ENCODE measurements around the gene WAPL. TPM values are rescaled to one million over a fixed set of nuclear protein-coding genes. Genes with fewer than 3 reads are reported as not detected.

Gene WAPL
- total RNA-seq, 1 experiment from 2014 or later, result 24.5 TPM

DNA sequence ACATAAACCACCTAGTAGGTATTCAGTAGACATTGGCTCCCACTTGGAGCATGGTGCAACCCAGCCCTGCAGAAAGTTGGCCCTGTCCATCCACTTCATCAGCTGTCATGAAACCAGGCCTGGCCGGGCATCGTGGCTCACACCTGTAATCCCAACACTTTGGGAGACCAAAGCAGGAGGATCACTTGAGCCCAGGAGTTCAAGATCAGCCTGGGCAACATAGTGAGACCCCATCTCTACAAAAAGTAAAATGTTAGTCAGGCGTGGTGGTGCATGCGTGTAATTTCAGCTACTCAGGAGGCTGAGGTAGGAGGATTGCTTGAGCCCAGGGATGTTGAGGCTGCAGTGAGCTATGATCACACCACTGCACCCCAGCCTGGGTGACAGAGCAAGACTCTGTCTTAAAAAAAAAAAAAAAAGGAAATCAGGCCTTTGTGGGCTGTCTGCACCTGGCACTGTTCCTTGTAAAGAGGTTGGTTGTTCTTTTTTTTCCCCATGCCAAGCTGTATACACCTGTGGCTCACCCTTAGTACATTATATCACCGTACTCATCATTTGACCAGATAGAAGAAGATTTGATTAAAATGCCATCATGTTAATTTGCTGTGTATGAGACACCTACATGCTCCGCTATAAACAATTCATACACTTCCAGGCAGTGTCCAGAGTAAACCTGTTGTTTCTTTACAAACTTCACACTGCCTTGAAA is 109.6 kb downstream of the WAPL start:
- no peak overlapping the region for H3K4me3 ChIP-seq (ENCODE audit: low read length)
- intact Hi-C loops (cut with micrococcal nuclease), result no loop called here
- no peaks in the 10 kb centered on the region; the same call in 1 of the 2 replicates for H3K4me1 ChIP-seq (ENCODE audit: insufficient read depth, low read length)
- H4K20me1 ChIP-seq (ENCODE audit: low read length), result no peaks in the 10 kb centered on the region
- BruUV-seq (replicated peaks), result no TSS peak
- H3K27me3 ChIP-seq (ENCODE audit: low read length), result no peaks in the 10 kb centered on the region
- no peaks in the 10 kb centered on the region for H3F3A ChIP-seq (ENCODE audit: low read length, unreplicated experiment)
- no peaks in the 10 kb centered on the region for H3K36me3 ChIP-seq (ENCODE audit: low read depth, low read length)
- no peak overlapping the region for H2AFZ ChIP-seq (ENCODE audit: low read length)
- CTCF ChIA-PET, result no interaction called here
- H3K9ac ChIP-seq (ENCODE audit: low read length), result no peak overlapping the region
- TF ChIP-seq EZH2 (IDR thresholded peaks at IDR 0.05; ENCODE audit: low read length, unreplicated experiment), result no peak
- no peak for TF ChIP-seq EZH2phosphoT487 (IDR thresholded peaks at IDR 0.05; ENCODE audit: borderline replicate concordance, low read length)
- no peak for TF ChIP-seq CTCF (conservative IDR thresholded peaks at IDR 0.05; ENCODE audit: low read depth, low read length)
- ATAC-seq (no peak), DNase-seq (no peak)
- no peak overlapping the region for H3K4me2 ChIP-seq (ENCODE audit: low read length)
- no peaks in the 10 kb centered on the region for H3K79me2 ChIP-seq (ENCODE audit: low read length)
- no peak overlapping the region for H3K27ac ChIP-seq (ENCODE audit: low read length)
- no peaks in the 10 kb centered on the region for H3K9me3 ChIP-seq (ENCODE audit: low read length)
- POLR2A ChIA-PET (ENCODE audit: unreplicated experiment), result no interaction called here
- no peaks in the 10 kb centered on the region for H3K9me2 ChIP-seq (replicated peaks; ENCODE audit: low read length)

DNA sequence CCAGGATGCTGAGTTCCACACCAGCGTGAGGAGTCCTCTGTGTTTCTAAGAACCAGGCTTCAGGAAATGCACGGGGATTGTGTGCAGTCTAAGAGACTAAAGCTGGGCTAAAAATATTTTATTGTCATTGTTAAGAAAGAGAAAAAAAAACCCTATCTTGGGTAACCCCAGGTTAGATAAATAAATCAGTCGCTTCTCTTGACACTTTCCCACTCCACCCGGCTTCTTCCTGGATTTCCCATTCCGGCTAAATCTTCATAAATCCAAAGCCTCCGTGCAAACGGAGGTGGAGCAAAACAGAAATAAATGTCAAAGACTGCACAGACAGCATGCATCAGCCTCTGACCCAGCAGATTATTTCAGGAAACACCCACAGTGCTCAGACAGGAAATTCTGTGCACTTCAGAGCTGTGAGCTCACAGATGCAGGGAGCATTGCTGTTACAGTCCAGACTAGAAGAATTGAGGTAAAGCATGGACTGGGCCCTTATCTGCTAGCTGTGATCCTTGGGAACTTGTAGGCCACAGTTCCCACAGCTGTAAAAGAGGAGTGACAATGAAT is 110.2 kb downstream of the WAPL start:
- no peaks in the 10 kb centered on the region for H3K36me3 ChIP-seq (ENCODE audit: low read depth, low read length)
- H3K4me1 ChIP-seq (ENCODE audit: insufficient read depth, low read length), result no peaks in the 10 kb centered on the region; the same call in 1 of the 2 replicates
- no peaks in the 10 kb centered on the region for H3K79me2 ChIP-seq (ENCODE audit: low read length)
- TF ChIP-seq EZH2phosphoT487 (IDR thresholded peaks at IDR 0.05; ENCODE audit: borderline replicate concordance, low read length), result no peak
- no peak for TF ChIP-seq CTCF (conservative IDR thresholded peaks at IDR 0.05; ENCODE audit: low read depth, low read length)
- TF ChIP-seq EZH2 (IDR thresholded peaks at IDR 0.05; ENCODE audit: low read length, unreplicated experiment), result no peak
- no peak overlapping the region for H3K27ac ChIP-seq (ENCODE audit: low read length)
- H3K4me2 ChIP-seq (ENCODE audit: low read length), result no peak overlapping the region
- H3K9me3 ChIP-seq (ENCODE audit: low read length), result no peaks in the 10 kb centered on the region
- no peaks in the 10 kb centered on the region for H3F3A ChIP-seq (ENCODE audit: low read length, unreplicated experiment)
- no peaks in the 10 kb centered on the region for H3K9me2 ChIP-seq (replicated peaks; ENCODE audit: low read length)
- BruUV-seq (replicated peaks), result no TSS peak
- no peak overlapping the region for H2AFZ ChIP-seq (ENCODE audit: low read length)
- H3K9ac ChIP-seq (ENCODE audit: low read length), result no peak overlapping the region
- no peaks in the 10 kb centered on the region for H4K20me1 ChIP-seq (ENCODE audit: low read length)
- no peak for DNase-seq
- ChIA-PET CTCF (no interaction called here), POLR2A (ENCODE audit: unreplicated experiment) (no interaction called here)
- ATAC-seq, result no peak
- no peak overlapping the region for H3K4me3 ChIP-seq (ENCODE audit: low read length)
- no peaks in the 10 kb centered on the region for H3K27me3 ChIP-seq (ENCODE audit: low read length)
- intact Hi-C loops (cut with micrococcal nuclease), result no loop called here

DNA sequence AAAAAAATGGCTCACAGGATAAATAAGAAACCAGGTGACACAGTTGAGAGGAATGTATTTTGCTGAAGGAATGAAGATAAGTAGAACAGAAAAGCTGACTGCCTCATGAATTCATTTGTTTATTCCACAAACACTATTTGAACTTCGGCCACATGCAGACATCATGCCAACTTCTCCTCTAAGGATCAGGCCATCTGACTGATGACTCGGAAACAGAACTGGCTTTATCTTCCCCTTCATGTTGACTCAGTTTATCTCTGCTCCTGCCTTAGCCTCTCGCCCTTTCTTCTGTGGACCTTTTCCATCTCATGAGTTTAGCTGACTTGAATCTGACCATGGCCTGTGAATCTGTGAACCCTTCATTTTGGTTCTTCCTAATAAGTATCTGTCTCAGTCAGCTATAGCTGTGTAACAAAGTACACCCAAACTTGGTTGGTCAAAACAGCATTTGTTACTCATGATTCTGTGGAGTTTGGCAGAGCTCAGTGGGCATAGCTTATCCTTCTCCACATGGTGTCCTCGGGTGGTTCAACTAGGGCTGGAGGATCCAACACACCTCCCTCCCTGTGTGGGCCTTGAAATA is 111.0 kb downstream of the WAPL start:
- Histone ChIP-seq H3K4me3 (ENCODE audit: low read length) (no peak overlapping the region), H2AFZ (ENCODE audit: low read length) (no peak overlapping the region), H3K79me2 (ENCODE audit: low read length) (no peaks in the 10 kb centered on the region), H3K27ac (ENCODE audit: low read length) (no peak overlapping the region), H3K4me1 (ENCODE audit: insufficient read depth, low read length) (no peaks in the 10 kb centered on the region; the same call in 1 of the 2 replicates), H3K27me3 (ENCODE audit: low read length) (no peaks in the 10 kb centered on the region), H3K9me2 (replicated peaks; ENCODE audit: low read length) (no peaks in the 10 kb centered on the region), H3K4me2 (ENCODE audit: low read length) (no peak overlapping the region), H4K20me1 (ENCODE audit: low read length) (no peaks in the 10 kb centered on the region), H3F3A (ENCODE audit: low read length, unreplicated experiment) (no peaks in the 10 kb centered on the region), H3K9me3 (ENCODE audit: low read length) (no peaks in the 10 kb centered on the region), H3K9ac (ENCODE audit: low read length) (no peak overlapping the region), H3K36me3 (ENCODE audit: low read depth, low read length) (no peaks in the 10 kb centered on the region)
- TF ChIP-seq CTCF (conservative IDR thresholded peaks at IDR 0.05; ENCODE audit: low read depth, low read length), result no peak
- no peak for TF ChIP-seq EZH2phosphoT487 (IDR thresholded peaks at IDR 0.05; ENCODE audit: borderline replicate concordance, low read length)
- TF ChIP-seq EZH2 (IDR thresholded peaks at IDR 0.05; ENCODE audit: low read length, unreplicated experiment), result no peak
- DNase-seq (peak; percentile 57), ATAC-seq (peak; percentile 18; the same call in 1 of the 2 replicates)
- POLR2A ChIA-PET (ENCODE audit: unreplicated experiment), result interaction anchor here (0.6 kb wide), 1 partner anchor 108 kb away, joined by 3 read pairs; no protein-coding TSS in a partner anchor
- BruUV-seq (replicated peaks), result no TSS peak
- CTCF ChIA-PET, result no interaction called here
- intact Hi-C loops (cut with micrococcal nuclease), result no loop called here

All from PC-3 (cell line).